ENCODE data around the gene CLDN3. TPM values are rescaled to one million over a fixed set of nuclear protein-coding genes. Genes with fewer than 3 reads are reported as not detected.

CLDN3 gene
- total and polyA plus RNA-seq, 2 experiments from 2014 or later, result not detected

- Histone ChIP-seq H3K9me2 (ENCODE audit: insufficient read depth) (no peaks in the 10 kb centered on the region), H3K4me1 (ENCODE audit: insufficient read depth) (no peaks in the 10 kb centered on the region), H3K27ac (peak overlapping the region; percentile 54; the same call in 1 of the 2 replicates), H2AFZ (no peak overlapping the region), H3K4me3 (no peak overlapping the region), H3K9me3 (ENCODE audit: low read depth) (no peaks in the 10 kb centered on the region), H3K79me2 (ENCODE audit: insufficient read depth) (no peaks in the 10 kb centered on the region), H3K36me3 (ENCODE audit: low read depth) (no peaks in the 10 kb centered on the region), H3K4me2 (ENCODE audit: unreplicated experiment) (no peak overlapping the region), H3K9ac (peak overlapping the region; percentile 42; the same call in 1 of the 2 replicates), H3F3A (ENCODE audit: insufficient read depth) (no peaks in the 10 kb centered on the region), H4K20me1 (ENCODE audit: insufficient read depth) (no peaks in the 10 kb centered on the region), H3K27me3 (replicated peaks; ENCODE audit: insufficient read depth) (no peaks in the 10 kb centered on the region)
- no peak for DNase-seq
- in situ Hi-C loops (cut with MboI), result no loop called here
- no peak for TF ChIP-seq EZH2phosphoT487 (IDR thresholded peaks at IDR 0.05; ENCODE audit: insufficient read depth, low read depth)
- no peak for TF ChIP-seq EZH2 (IDR thresholded peaks at IDR 0.05; ENCODE audit: insufficient read depth, poor library complexity, severe bottlenecking)
- 91 to 97% methylated on average over 8 of the region's 8 CpGs for WGBS, 2 experiments (ENCODE audit: low coverage in 1 of 2, low lambda C conversion rate in 2 of 2, missing lambda C conversion rate in 2 of 2)
Observed at GRCh38 chr7:73735528-73735905, 34.6 kb downstream of the CLDN3 start.

GRCh38 chr7:73734619-73735527 lies 35.2 kb downstream of the CLDN3 start:
- in situ Hi-C loops (cut with MboI), result no loop called here
- no peaks in the 10 kb centered on the region for H4K20me1 ChIP-seq (ENCODE audit: insufficient read depth)
- H2AFZ ChIP-seq, result no peak overlapping the region; the same call in 1 of the 2 replicates
- no peaks in the 10 kb centered on the region for H3K36me3 ChIP-seq (ENCODE audit: low read depth)
- no peaks in the 10 kb centered on the region for H3K9me2 ChIP-seq (ENCODE audit: insufficient read depth)
- peak overlapping the region; percentile 54 for H3K27ac ChIP-seq
- H3K27me3 ChIP-seq (replicated peaks; ENCODE audit: insufficient read depth), result no peaks in the 10 kb centered on the region
- H3K9ac ChIP-seq, result peak overlapping the region; percentile 42
- no peak overlapping the region for H3K4me2 ChIP-seq (ENCODE audit: unreplicated experiment)
- no peaks in the 10 kb centered on the region for H3F3A ChIP-seq (ENCODE audit: insufficient read depth)
- H3K79me2 ChIP-seq (ENCODE audit: insufficient read depth), result no peaks in the 10 kb centered on the region
- 55 to 56% methylated on average over 15 to 16 of the region's 16 CpGs for WGBS, 2 experiments (ENCODE audit: low coverage in 1 of 2, low lambda C conversion rate in 2 of 2, missing lambda C conversion rate in 2 of 2)
- peak; percentile 88 for DNase-seq
- TF ChIP-seq EZH2 (IDR thresholded peaks at IDR 0.05; ENCODE audit: insufficient read depth, poor library complexity, severe bottlenecking) (no peak), EZH2phosphoT487 (IDR thresholded peaks at IDR 0.05; ENCODE audit: insufficient read depth, low read depth) (no peak)
- no peaks in the 10 kb centered on the region for H3K9me3 ChIP-seq (ENCODE audit: low read depth)
- H3K4me1 ChIP-seq (ENCODE audit: insufficient read depth), result no peaks in the 10 kb centered on the region
- no peak overlapping the region for H3K4me3 ChIP-seq

- Histone ChIP-seq H3K79me2 (ENCODE audit: insufficient read depth) (no peaks in the 10 kb centered on the region), H3K4me2 (ENCODE audit: unreplicated experiment) (no peak overlapping the region), H2AFZ (no peak overlapping the region), H3K27ac (no peak overlapping the region), H3K9ac (no peak overlapping the region), H3K27me3 (replicated peaks; ENCODE audit: insufficient read depth) (no peaks in the 10 kb centered on the region), H3K9me2 (ENCODE audit: insufficient read depth) (no peaks in the 10 kb centered on the region), H3K4me1 (ENCODE audit: insufficient read depth) (no peaks in the 10 kb centered on the region), H3K4me3 (no peak overlapping the region), H3K9me3 (ENCODE audit: low read depth) (no peaks in the 10 kb centered on the region), H4K20me1 (ENCODE audit: insufficient read depth) (no peaks in the 10 kb centered on the region), H3F3A (ENCODE audit: insufficient read depth) (no peaks in the 10 kb centered on the region), H3K36me3 (ENCODE audit: low read depth) (no peaks in the 10 kb centered on the region)
- 91 to 92% methylated on average over 2 of the region's 2 CpGs for WGBS, 2 experiments (ENCODE audit: low coverage in 1 of 2, low lambda C conversion rate in 2 of 2, missing lambda C conversion rate in 2 of 2)
- in situ Hi-C loops (cut with MboI), result no loop called here
- no peak for DNase-seq
- TF ChIP-seq EZH2phosphoT487 (IDR thresholded peaks at IDR 0.05; ENCODE audit: insufficient read depth, low read depth), result no peak
- no peak for TF ChIP-seq EZH2 (IDR thresholded peaks at IDR 0.05; ENCODE audit: insufficient read depth, poor library complexity, severe bottlenecking)
Observed at GRCh38 chr7:73732397-73732796, 37.7 kb downstream of the CLDN3 start.

- Histone ChIP-seq H2AFZ (no peak overlapping the region), H3K4me3 (no peak overlapping the region), H3K9me3 (ENCODE audit: low read depth) (no peaks in the 10 kb centered on the region), H3K4me1 (ENCODE audit: insufficient read depth) (no peaks in the 10 kb centered on the region), H3F3A (ENCODE audit: insufficient read depth) (no peaks in the 10 kb centered on the region), H3K27ac (no peak overlapping the region), H3K9ac (no peak overlapping the region), H3K9me2 (ENCODE audit: insufficient read depth) (no peaks in the 10 kb centered on the region), H3K4me2 (ENCODE audit: unreplicated experiment) (no peak overlapping the region), H3K79me2 (ENCODE audit: insufficient read depth) (no peaks in the 10 kb centered on the region), H4K20me1 (ENCODE audit: insufficient read depth) (no peaks in the 10 kb centered on the region), H3K27me3 (replicated peaks; ENCODE audit: insufficient read depth) (no peaks in the 10 kb centered on the region), H3K36me3 (ENCODE audit: low read depth) (no peaks in the 10 kb centered on the region)
- TF ChIP-seq EZH2 (IDR thresholded peaks at IDR 0.05; ENCODE audit: insufficient read depth, poor library complexity, severe bottlenecking), result no peak
- no peak for TF ChIP-seq EZH2phosphoT487 (IDR thresholded peaks at IDR 0.05; ENCODE audit: insufficient read depth, low read depth)
- in situ Hi-C loops (cut with MboI), result no loop called here
- DNase-seq, result no peak
- 41 to 43% methylated on average over 3 of the region's 3 CpGs for WGBS, 2 experiments (ENCODE audit: low coverage in 1 of 2, low lambda C conversion rate in 2 of 2, missing lambda C conversion rate in 2 of 2)
Observed at GRCh38 chr7:73730485-73730884, 39.6 kb downstream of the CLDN3 start.
